GM23338 (cell line): ENCODE measurements around the gene EHD4. TPM values are rescaled to one million over a fixed set of nuclear protein-coding genes. Genes with fewer than 3 reads are reported as not detected.

Source experiments
- ATAC-seq: fragments of 200-7000 bp; cut with Tn5 transposase; 3 replicates; pipeline ENCODE4 v1.9.1; 2020
- DNase-seq: peaks from one replicate; pipeline ENCODE4 v3.0.0-alpha.2; 2015; ENCODE audit warnings: low spot score
- H2AFZ ChIP-seq: fragments of 200-600 bp; sonication (generic); 2 replicates; pipeline ENCODE4 v1.8.0; 2016; ENCODE audit warnings: antibody characterized with exemption, mild to moderate bottlenecking, moderate library complexity
- H3F3A ChIP-seq: fragments of 200-600 bp; sonication (generic); replicated peaks from 2 replicates; pipeline ENCODE4 v1.8.0; 2017; ENCODE audit warnings: antibody characterized with exemption, mixed run types, low read depth
- H3K27ac ChIP-seq: fragments of 200-600 bp; sonication (generic); 2 replicates; pipeline ENCODE4 v1.6.1; 2016; ENCODE audit warnings: low read depth
- H3K27me3 ChIP-seq: fragments of 200-600 bp; sonication (generic); 2 replicates; pipeline ENCODE4 v1.8.0; 2016; ENCODE audit warnings: mild to moderate bottlenecking, mixed run types, moderate library complexity; ENCODE audit not compliant: insufficient read depth
- H3K36me3 ChIP-seq: fragments of 200-600 bp; sonication (generic); 2 replicates; pipeline ENCODE4 v1.8.0; 2016; ENCODE audit warnings: mild to moderate bottlenecking; ENCODE audit not compliant: insufficient read depth
- H3K4me1 ChIP-seq: fragments of 200-600 bp; sonication (generic); 2 replicates; pipeline ENCODE4 v1.8.0; 2016; ENCODE audit warnings: mild to moderate bottlenecking, moderate library complexity; ENCODE audit not compliant: insufficient read depth
- H3K4me2 ChIP-seq: fragments of 200-600 bp; sonication (generic); 2 replicates; pipeline ENCODE4 v1.7.1; 2017; ENCODE audit warnings: mixed run types
- H3K4me3 ChIP-seq: fragments of 200-600 bp; sonication (generic); 2 replicates; pipeline ENCODE4 v1.6.1; 2016; ENCODE audit warnings: mixed run types
- H3K79me2 ChIP-seq: fragments of 200-600 bp; sonication (generic); replicated peaks from 2 replicates; pipeline ENCODE4 v1.8.0; 2017; ENCODE audit warnings: mild to moderate bottlenecking; ENCODE audit not compliant: insufficient read depth
- H3K9me2 ChIP-seq: fragments of 200-600 bp; sonication (generic); 2 replicates; pipeline ENCODE4 v1.8.0; 2017; ENCODE audit not compliant: insufficient read depth
- H4K20me1 ChIP-seq: fragments of 200-600 bp; sonication (generic); replicated peaks from 2 replicates; pipeline ENCODE4 v1.8.0; 2017; ENCODE audit warnings: mild to moderate bottlenecking; ENCODE audit not compliant: insufficient read depth
- H3K27ac Mint-ChIP-seq: 2 replicates; pipeline ENCODE4 v1.8.0; 2020; ENCODE audit warnings: inconsistent platforms, mild to moderate bottlenecking, moderate library complexity, mixed read lengths
- H3K27me3 Mint-ChIP-seq: 3 replicates; pipeline ENCODE4 v1.8.0; 2022; ENCODE audit warnings: low read depth, mild to moderate bottlenecking, moderate library complexity, mixed read lengths, inconsistent platforms; ENCODE audit not compliant: insufficient read depth, poor library complexity
- H3K36me3 Mint-ChIP-seq: 3 replicates; pipeline ENCODE4 v1.8.0; 2021; ENCODE audit warnings: low read depth, mild to moderate bottlenecking, inconsistent platforms, moderate library complexity, mixed read lengths
- H3K4me1 Mint-ChIP-seq: 3 replicates; pipeline ENCODE4 v1.8.0; 2020; ENCODE audit warnings: mild to moderate bottlenecking, inconsistent platforms, mixed read lengths
- H3K4me3 Mint-ChIP-seq: 3 replicates; pipeline ENCODE4 v1.8.0; 2021; ENCODE audit warnings: moderate library complexity, mild to moderate bottlenecking, inconsistent platforms, mixed read lengths
- H3K9me3 Mint-ChIP-seq: 3 replicates; pipeline ENCODE4 v1.8.0; 2020; ENCODE audit warnings: moderate library complexity, mild to moderate bottlenecking, inconsistent platforms, mixed read lengths
- CREB1 ChIP-seq: fragments of 250-450 bp; sonication (Bioruptor Pico); IDR thresholded peaks from 2 replicates; pipeline ENCODE4 v1.5.0; 2020; ENCODE audit warnings: low read depth, mild to moderate bottlenecking, moderate library complexity
- EZH2 ChIP-seq: fragments of 200-600 bp; sonication (generic); IDR thresholded peaks from one replicate; pipeline ENCODE4 v1.8.0; 2017; ENCODE audit warnings: antibody characterized with exemption, mild to moderate bottlenecking, low read depth; ENCODE audit not compliant: unreplicated experiment
- EZH2phosphoT487 ChIP-seq: fragments of 200-600 bp; sonication (generic); IDR thresholded peaks from one replicate; pipeline ENCODE4 v1.8.1; 2018; ENCODE audit warnings: antibody characterized with exemption; ENCODE audit not compliant: unreplicated experiment
- JUNB ChIP-seq: IDR thresholded peaks from one replicate; pipeline ENCODE4 v1.6.1; 2016; ENCODE audit warnings: antibody characterized with exemption; ENCODE audit not compliant: unreplicated experiment
- NANOG ChIP-seq: IDR thresholded peaks from 2 replicates; pipeline ENCODE4 v1.6.1; 2016; ENCODE audit warnings: antibody characterized with exemption, borderline replicate concordance
- STAT1 ChIP-seq: IDR thresholded peaks from one replicate; pipeline ENCODE4 v1.6.1; 2016; ENCODE audit warnings: antibody characterized with exemption; ENCODE audit not compliant: unreplicated experiment
- ZNF114 ChIP-seq: fragments of 250-450 bp; sonication (Bioruptor Pico); IDR thresholded peaks from 2 replicates; pipeline ENCODE4 v1.5.0; 2020; ENCODE audit warnings: mild to moderate bottlenecking, moderate library complexity
- ZNF331 ChIP-seq: fragments of 250-450 bp; sonication (Bioruptor Pico); IDR thresholded peaks from 2 replicates; pipeline ENCODE4 v1.5.0; 2020; ENCODE audit warnings: low read depth, mild to moderate bottlenecking, moderate library complexity
- polyA plus RNA-seq: library from polyadenylated mRNA; unstranded; fragments of >200 nt; fragmentation: Nextera tagmentation; extraction: Ambion mirVana; gene quantifications from 2 replicates; pipeline ENCODE4 v1.2.1, GENCODE V29; 2016
- total RNA-seq: library from RNA; depleted of rRNA; stranded (reverse); fragments of >200 nt; shearing (Covaris generic); gene quantifications from 2 replicates; pipeline ENCODE4 v1.2.3, GENCODE V29; 2014
- TF ChIP-seq, protein P1 (sequence below): IDR thresholded peaks from one replicate; pipeline ENCODE4 v1.6.1; 2018; ENCODE audit warnings: antibody characterized with exemption; ENCODE audit not compliant: unreplicated experiment
- TF ChIP-seq, protein P2 (sequence below): fragments of 250-450 bp; sonication (Bioruptor Pico); IDR thresholded peaks from 2 replicates; pipeline ENCODE4 v1.5.0; 2020; ENCODE audit warnings: mild to moderate bottlenecking, moderate library complexity

EHD4 gene
- total and polyA plus RNA-seq, 2 experiments from 2014 or later = 13.0 to 31.0 TPM

- Mint-ChIP-seq H3K27ac (no peak overlapping the region), H3K9me3 (no peaks in the 10 kb centered on the region), H3K4me3 (no peak overlapping the region), H3K27me3 (peaks cover 7% of the 10 kb centered on the region), H3K4me1 (peaks cover 7% of the 10 kb centered on the region), H3K36me3 (no peaks in the 10 kb centered on the region)
- ATAC-seq (no peak), DNase-seq (no peak)
- Histone ChIP-seq H2AFZ (no peak overlapping the region), H3K4me1 (peaks cover 8% of the 10 kb centered on the region; the same call in 1 of the 2 replicates), H3K4me3 (no peak overlapping the region), H3K79me2 (no peaks in the 10 kb centered on the region), H3K4me2 (no peak overlapping the region), H3F3A (no peaks in the 10 kb centered on the region), H3K27me3 (no peaks in the 10 kb centered on the region), H4K20me1 (no peaks in the 10 kb centered on the region), H3K27ac (no peak overlapping the region), H3K9me2 (no peaks in the 10 kb centered on the region), H3K36me3 (no peaks in the 10 kb centered on the region)
- TF ChIP-seq CREB1 (CRISPR knock-in tag) = no peak
- TF ChIP-seq, protein P1, sequence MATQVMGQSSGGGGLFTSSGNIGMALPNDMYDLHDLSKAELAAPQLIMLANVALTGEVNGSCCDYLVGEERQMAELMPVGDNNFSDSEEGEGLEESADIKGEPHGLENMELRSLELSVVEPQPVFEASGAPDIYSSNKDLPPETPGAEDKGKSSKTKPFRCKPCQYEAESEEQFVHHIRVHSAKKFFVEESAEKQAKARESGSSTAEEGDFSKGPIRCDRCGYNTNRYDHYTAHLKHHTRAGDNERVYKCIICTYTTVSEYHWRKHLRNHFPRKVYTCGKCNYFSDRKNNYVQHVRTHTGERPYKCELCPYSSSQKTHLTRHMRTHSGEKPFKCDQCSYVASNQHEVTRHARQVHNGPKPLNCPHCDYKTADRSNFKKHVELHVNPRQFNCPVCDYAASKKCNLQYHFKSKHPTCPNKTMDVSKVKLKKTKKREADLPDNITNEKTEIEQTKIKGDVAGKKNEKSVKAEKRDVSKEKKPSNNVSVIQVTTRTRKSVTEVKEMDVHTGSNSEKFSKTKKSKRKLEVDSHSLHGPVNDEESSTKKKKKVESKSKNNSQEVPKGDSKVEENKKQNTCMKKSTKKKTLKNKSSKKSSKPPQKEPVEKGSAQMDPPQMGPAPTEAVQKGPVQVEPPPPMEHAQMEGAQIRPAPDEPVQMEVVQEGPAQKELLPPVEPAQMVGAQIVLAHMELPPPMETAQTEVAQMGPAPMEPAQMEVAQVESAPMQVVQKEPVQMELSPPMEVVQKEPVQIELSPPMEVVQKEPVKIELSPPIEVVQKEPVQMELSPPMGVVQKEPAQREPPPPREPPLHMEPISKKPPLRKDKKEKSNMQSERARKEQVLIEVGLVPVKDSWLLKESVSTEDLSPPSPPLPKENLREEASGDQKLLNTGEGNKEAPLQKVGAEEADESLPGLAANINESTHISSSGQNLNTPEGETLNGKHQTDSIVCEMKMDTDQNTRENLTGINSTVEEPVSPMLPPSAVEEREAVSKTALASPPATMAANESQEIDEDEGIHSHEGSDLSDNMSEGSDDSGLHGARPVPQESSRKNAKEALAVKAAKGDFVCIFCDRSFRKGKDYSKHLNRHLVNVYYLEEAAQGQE = no peak
Measured at GRCh38 chr15:41993472-41994170, 21.3 kb upstream of the EHD4 start.

- ATAC-seq (no peak), DNase-seq (no peak)
- Mint-ChIP-seq H3K27me3 (peaks cover 7% of the 10 kb centered on the region), H3K4me3 (no peak overlapping the region), H3K4me1 (peaks cover 7% of the 10 kb centered on the region), H3K9me3 (no peaks in the 10 kb centered on the region), H3K36me3 (no peaks in the 10 kb centered on the region), H3K27ac (no peak overlapping the region)
- no peaks in the 10 kb centered on the region for H3F3A ChIP-seq
- no peaks in the 10 kb centered on the region for H3K36me3 ChIP-seq
- H4K20me1 ChIP-seq = no peaks in the 10 kb centered on the region
- no peaks in the 10 kb centered on the region for H3K79me2 ChIP-seq
- H3K9me2 ChIP-seq = no peaks in the 10 kb centered on the region
- H3K27me3 ChIP-seq = no peaks in the 10 kb centered on the region
- H3K4me2 ChIP-seq = no peak overlapping the region
- no peak overlapping the region for H3K4me3 ChIP-seq
- no peak overlapping the region for H2AFZ ChIP-seq
- H3K4me1 ChIP-seq = peaks cover 8% of the 10 kb centered on the region; the same call in 1 of the 2 replicates
- H3K27ac ChIP-seq = no peak overlapping the region
- TF ChIP-seq ZNF331 (CRISPR knock-in tag) (no peak), EZH2phosphoT487 (no peak), JUNB (no peak), NANOG (no peak), EZH2 (no peak), ZNF114 (CRISPR knock-in tag) (no peak), STAT1 (no peak)
- TF ChIP-seq, protein P2, sequence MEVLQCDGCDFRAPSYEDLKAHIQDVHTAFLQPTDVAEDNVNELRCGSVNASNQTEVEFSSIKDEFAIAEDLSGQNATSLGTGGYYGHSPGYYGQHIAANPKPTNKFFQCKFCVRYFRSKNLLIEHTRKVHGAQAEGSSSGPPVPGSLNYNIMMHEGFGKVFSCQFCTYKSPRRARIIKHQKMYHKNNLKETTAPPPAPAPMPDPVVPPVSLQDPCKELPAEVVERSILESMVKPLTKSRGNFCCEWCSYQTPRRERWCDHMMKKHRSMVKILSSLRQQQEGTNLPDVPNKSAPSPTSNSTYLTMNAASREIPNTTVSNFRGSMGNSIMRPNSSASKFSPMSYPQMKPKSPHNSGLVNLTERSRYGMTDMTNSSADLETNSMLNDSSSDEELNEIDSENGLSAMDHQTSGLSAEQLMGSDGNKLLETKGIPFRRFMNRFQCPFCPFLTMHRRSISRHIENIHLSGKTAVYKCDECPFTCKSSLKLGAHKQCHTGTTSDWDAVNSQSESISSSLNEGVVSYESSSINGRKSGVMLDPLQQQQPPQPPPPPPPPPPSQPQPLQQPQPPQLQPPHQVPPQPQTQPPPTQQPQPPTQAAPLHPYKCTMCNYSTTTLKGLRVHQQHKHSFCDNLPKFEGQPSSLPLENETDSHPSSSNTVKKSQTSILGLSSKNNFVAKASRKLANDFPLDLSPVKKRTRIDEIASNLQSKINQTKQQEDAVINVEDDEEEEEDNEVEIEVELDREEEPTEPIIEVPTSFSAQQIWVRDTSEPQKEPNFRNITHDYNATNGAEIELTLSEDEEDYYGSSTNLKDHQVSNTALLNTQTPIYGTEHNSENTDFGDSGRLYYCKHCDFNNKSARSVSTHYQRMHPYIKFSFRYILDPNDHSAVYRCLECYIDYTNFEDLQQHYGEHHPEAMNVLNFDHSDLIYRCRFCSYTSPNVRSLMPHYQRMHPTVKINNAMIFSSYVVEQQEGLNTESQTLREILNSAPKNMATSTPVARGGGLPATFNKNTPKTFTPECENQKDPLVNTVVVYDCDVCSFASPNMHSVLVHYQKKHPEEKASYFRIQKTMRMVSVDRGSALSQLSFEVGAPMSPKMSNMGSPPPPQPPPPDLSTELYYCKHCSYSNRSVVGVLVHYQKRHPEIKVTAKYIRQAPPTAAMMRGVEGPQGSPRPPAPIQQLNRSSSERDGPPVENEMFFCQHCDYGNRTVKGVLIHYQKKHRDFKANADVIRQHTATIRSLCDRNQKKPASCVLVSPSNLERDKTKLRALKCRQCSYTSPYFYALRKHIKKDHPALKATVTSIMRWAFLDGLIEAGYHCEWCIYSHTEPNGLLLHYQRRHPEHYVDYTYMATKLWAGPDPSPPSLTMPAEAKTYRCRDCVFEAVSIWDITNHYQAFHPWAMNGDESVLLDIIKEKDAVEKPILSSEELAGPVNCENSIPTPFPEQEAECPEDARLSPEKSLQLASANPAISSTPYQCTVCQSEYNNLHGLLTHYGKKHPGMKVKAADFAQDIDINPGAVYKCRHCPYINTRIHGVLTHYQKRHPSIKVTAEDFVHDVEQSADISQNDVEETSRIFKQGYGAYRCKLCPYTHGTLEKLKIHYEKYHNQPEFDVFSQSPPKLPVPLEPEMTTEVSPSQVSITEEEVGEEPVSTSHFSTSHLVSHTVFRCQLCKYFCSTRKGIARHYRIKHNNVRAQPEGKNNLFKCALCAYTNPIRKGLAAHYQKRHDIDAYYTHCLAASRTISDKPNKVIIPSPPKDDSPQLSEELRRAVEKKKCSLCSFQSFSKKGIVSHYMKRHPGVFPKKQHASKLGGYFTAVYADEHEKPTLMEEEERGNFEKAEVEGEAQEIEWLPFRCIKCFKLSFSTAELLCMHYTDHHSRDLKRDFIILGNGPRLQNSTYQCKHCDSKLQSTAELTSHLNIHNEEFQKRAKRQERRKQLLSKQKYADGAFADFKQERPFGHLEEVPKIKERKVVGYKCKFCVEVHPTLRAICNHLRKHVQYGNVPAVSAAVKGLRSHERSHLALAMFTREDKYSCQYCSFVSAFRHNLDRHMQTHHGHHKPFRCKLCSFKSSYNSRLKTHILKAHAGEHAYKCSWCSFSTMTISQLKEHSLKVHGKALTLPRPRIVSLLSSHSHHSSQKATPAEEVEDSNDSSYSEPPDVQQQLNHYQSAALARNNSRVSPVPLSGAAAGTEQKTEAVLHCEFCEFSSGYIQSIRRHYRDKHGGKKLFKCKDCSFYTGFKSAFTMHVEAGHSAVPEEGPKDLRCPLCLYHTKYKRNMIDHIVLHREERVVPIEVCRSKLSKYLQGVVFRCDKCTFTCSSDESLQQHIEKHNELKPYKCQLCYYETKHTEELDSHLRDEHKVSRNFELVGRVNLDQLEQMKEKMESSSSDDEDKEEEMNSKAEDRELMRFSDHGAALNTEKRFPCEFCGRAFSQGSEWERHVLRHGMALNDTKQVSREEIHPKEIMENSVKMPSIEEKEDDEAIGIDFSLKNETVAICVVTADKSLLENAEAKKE (CRISPR knock-in tag) = no peak
Measured at GRCh38 chr15:41992803-41993190, 20.4 kb upstream of the EHD4 start.
